ENCODE measurements around the gene GXYLT2. TPM values are rescaled to one million over a fixed set of nuclear protein-coding genes. Genes with fewer than 3 reads are reported as not detected.
A peak's percentile ranks its signal among the peaks of the same experiment; 100 is the strongest.

GXYLT2 gene
- total RNA-seq, 1 experiment from 2014 or later = 6.1 TPM

DNA sequence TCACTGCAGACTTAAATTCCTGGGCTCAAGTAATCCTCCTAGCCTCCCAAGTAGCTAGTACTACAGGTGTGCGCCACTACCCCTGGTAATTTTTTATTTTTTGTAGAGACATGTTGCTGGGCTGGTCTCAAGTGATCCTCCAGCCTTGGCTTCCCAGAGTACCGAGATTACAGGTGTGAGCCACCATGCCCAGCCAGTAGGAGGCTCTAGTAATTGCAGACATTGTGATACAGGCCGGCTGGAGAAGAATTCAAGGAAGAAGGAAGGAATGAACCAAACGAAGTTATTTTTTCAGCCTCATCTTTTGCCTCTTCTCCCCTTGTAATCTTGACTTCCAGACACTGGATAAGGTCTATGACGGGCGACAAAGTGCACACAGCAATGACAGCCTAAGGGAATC lies 105.5 kb downstream of the GXYLT2 start:
- intact Hi-C loops (cut with micrococcal nuclease; ENCODE audit: unreplicated experiment) = no loop called here
- H3K4me3 ChIP-seq (ENCODE audit: low read depth in 2 of 2, low read length in 2 of 2) = no peak overlapping the region
- ATAC-seq (no peak), DNase-seq (ENCODE audit: low read depth, low spot score) (no peak)
- in situ Hi-C loops (cut with HindIII; ENCODE audit: low pct_unique_long_range_greater_than_20kb, low sequenced_read_pairs) = no loop called here
- ChIA-PET CTCF (no interaction called here), POLR2A (no interaction called here)
- no peaks in the 10 kb centered on the region for H3K9me3 ChIP-seq (ENCODE audit: control insufficient read depth, insufficient read depth, low read depth, low read length)
- TF ChIP-seq, protein P1, sequence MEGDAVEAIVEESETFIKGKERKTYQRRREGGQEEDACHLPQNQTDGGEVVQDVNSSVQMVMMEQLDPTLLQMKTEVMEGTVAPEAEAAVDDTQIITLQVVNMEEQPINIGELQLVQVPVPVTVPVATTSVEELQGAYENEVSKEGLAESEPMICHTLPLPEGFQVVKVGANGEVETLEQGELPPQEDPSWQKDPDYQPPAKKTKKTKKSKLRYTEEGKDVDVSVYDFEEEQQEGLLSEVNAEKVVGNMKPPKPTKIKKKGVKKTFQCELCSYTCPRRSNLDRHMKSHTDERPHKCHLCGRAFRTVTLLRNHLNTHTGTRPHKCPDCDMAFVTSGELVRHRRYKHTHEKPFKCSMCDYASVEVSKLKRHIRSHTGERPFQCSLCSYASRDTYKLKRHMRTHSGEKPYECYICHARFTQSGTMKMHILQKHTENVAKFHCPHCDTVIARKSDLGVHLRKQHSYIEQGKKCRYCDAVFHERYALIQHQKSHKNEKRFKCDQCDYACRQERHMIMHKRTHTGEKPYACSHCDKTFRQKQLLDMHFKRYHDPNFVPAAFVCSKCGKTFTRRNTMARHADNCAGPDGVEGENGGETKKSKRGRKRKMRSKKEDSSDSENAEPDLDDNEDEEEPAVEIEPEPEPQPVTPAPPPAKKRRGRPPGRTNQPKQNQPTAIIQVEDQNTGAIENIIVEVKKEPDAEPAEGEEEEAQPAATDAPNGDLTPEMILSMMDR (IDR thresholded peaks at IDR 0.05) = peak; percentile 37
- TF ChIP-seq POLR2AphosphoS5 (IDR thresholded peaks at IDR 0.05; ENCODE audit: low read depth, low read length) = no peak
- no peak overlapping the region for H3K27ac ChIP-seq (ENCODE audit: low read length)
- no peaks in the 10 kb centered on the region for H3K27me3 ChIP-seq (ENCODE audit: control insufficient read depth, insufficient read depth, low read length)
- H3K4me1 ChIP-seq (ENCODE audit: control insufficient read depth, insufficient read depth, low read length) = 0 out of 2 replicates have a peak, but pooled peaks cover 1% of the 10 kb centered on the region
- H3K36me3 ChIP-seq (ENCODE audit: control insufficient read depth, insufficient read depth, low read length) = peaks cover 8% of the 10 kb centered on the region
- BruUV-seq (replicated peaks) = no TSS peak

DNA sequence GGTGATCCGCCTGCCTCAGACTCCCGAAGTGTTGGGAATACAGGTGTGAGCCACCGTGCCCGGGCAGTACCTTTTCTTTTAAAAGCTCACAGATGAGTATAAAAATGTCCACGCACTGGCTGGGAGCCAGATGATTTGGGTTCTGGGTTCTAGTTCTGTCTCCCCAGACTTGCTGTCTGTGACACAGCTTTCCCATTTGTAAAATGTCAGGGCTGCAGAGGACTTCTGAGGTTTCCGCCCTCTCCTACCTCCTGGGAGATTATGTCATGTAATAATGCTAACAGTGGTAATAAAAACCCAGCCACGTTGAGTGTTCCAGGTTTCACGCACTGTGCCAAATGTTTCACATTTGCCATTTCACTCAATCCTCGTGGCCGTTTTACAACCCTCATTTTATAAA lies 107.5 kb downstream of the GXYLT2 start:
- intact Hi-C loops (cut with micrococcal nuclease; ENCODE audit: unreplicated experiment) (no loop called here), in situ Hi-C loops (cut with HindIII; ENCODE audit: low pct_unique_long_range_greater_than_20kb, low sequenced_read_pairs) (no loop called here)
- no TSS peak for BruUV-seq (replicated peaks)
- no peak overlapping the region for H3K27ac ChIP-seq (ENCODE audit: low read length)
- ChIA-PET CTCF (interaction anchor here (0.6 kb wide), 1 partner anchor 1419 kb away, joined by 3 read pairs; no protein-coding TSS in a partner anchor), POLR2A (no interaction called here)
- TF ChIP-seq SIN3A (IDR thresholded peaks at IDR 0.05; ENCODE audit: borderline replicate concordance, insufficient read depth, low read depth, low read length) = no peak
- TF ChIP-seq, protein P2, sequence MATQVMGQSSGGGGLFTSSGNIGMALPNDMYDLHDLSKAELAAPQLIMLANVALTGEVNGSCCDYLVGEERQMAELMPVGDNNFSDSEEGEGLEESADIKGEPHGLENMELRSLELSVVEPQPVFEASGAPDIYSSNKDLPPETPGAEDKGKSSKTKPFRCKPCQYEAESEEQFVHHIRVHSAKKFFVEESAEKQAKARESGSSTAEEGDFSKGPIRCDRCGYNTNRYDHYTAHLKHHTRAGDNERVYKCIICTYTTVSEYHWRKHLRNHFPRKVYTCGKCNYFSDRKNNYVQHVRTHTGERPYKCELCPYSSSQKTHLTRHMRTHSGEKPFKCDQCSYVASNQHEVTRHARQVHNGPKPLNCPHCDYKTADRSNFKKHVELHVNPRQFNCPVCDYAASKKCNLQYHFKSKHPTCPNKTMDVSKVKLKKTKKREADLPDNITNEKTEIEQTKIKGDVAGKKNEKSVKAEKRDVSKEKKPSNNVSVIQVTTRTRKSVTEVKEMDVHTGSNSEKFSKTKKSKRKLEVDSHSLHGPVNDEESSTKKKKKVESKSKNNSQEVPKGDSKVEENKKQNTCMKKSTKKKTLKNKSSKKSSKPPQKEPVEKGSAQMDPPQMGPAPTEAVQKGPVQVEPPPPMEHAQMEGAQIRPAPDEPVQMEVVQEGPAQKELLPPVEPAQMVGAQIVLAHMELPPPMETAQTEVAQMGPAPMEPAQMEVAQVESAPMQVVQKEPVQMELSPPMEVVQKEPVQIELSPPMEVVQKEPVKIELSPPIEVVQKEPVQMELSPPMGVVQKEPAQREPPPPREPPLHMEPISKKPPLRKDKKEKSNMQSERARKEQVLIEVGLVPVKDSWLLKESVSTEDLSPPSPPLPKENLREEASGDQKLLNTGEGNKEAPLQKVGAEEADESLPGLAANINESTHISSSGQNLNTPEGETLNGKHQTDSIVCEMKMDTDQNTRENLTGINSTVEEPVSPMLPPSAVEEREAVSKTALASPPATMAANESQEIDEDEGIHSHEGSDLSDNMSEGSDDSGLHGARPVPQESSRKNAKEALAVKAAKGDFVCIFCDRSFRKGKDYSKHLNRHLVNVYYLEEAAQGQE (IDR thresholded peaks at IDR 0.05; ENCODE audit: insufficient read depth in 1 of 2, low read depth in 2 of 2, low read length in 1 of 2) = no peak
- TF ChIP-seq, protein P1 (IDR thresholded peaks at IDR 0.05) = no peak
- TF ChIP-seq TCF7L2 (IDR thresholded peaks at IDR 0.05; ENCODE audit: low read depth, low read length) = no peak
- no peak for TF ChIP-seq POLR2AphosphoS5 (IDR thresholded peaks at IDR 0.05; ENCODE audit: low read depth, low read length)
- H3K36me3 ChIP-seq (ENCODE audit: control insufficient read depth, insufficient read depth, low read length) = peaks cover 13% of the 10 kb centered on the region
- H3K4me1 ChIP-seq (ENCODE audit: control insufficient read depth, insufficient read depth, low read length) = peaks cover 16% of the 10 kb centered on the region; the same call in 1 of the 2 replicates
- DNase-seq (ENCODE audit: low read depth, low spot score) = no peak
- H3K27me3 ChIP-seq (ENCODE audit: control insufficient read depth, insufficient read depth, low read length) = no peaks in the 10 kb centered on the region
- ATAC-seq = no peak
- H3K4me3 ChIP-seq (ENCODE audit: low read depth in 2 of 2, low read length in 2 of 2) = no peak overlapping the region
- no peaks in the 10 kb centered on the region for H3K9me3 ChIP-seq (ENCODE audit: control insufficient read depth, insufficient read depth, low read depth, low read length)
